ENCODE measurements around the gene ATF7IP2. TPM values are rescaled to one million over a fixed set of nuclear protein-coding genes. Genes with fewer than 3 reads are reported as not detected.
"Not testable (repeated sequence)": the region's sequence is repeated elsewhere in the genome, so short reads cannot be mapped to it uniquely, and the experiment has no call there.

Gene ATF7IP2
- total RNA-seq, 1 experiment from 2014 or later = not detected

GRCh38 chr16:10408824-10409381, 23.0 kb downstream of the ATF7IP2 start:
- Histone ChIP-seq H3K4me1 (no peaks in the 10 kb centered on the region), H3K4me3 (no peak overlapping the region), H3K9me3 (replicated peaks) (no peaks in the 10 kb centered on the region), H3K27me3 (no peaks in the 10 kb centered on the region), H3K36me3 (no peaks in the 10 kb centered on the region), H3K27ac (no peak overlapping the region)
- DNase-seq = no peak

GRCh38 chr16:10409713-10410112, 23.9 kb downstream of the ATF7IP2 start:
- H3K9me3 ChIP-seq (replicated peaks); H3K4me1 ChIP-seq; H3K36me3 ChIP-seq; DNase-seq; H3K27me3 ChIP-seq; H3K4me3 ChIP-seq; H3K27ac ChIP-seq: not testable (repeated sequence)

DNA sequence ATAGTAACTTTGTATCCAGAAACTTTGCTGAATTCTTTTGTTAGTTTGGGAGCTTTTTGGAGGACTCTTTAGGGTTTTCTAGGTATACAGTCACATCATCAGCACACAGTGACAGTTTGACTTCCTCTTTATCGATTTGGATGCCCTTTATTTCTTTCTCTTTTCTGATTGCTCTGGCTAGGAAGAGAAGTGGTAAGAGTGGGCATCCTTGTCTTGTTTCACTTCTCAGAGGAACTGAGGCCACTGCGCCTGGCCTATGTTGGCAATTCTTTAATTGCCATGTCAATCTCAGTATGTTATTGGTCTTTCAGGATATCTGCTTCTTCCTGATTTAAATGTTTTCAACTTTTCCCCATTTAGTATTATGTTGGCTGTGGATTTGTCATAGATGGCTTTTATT, 24.6 kb downstream of the ATF7IP2 start:
- H3K27me3 ChIP-seq = no peaks in the 10 kb centered on the region
- H3K36me3 ChIP-seq = no peaks in the 10 kb centered on the region
- no peak for DNase-seq
- no peak overlapping the region for H3K4me3 ChIP-seq
- H3K27ac ChIP-seq = no peak overlapping the region
- no peaks in the 10 kb centered on the region for H3K4me1 ChIP-seq
- H3K9me3 ChIP-seq (replicated peaks) = no peaks in the 10 kb centered on the region

- H3K9me3 ChIP-seq (replicated peaks) = no peaks in the 10 kb centered on the region
- DNase-seq = no peak
- no peaks in the 10 kb centered on the region for H3K36me3 ChIP-seq
- H3K27me3 ChIP-seq = no peaks in the 10 kb centered on the region
- H3K4me3 ChIP-seq = no peak overlapping the region
- H3K4me1 ChIP-seq = no peaks in the 10 kb centered on the region
- H3K27ac ChIP-seq = no peak overlapping the region
These were observed 27.2 kb downstream of the ATF7IP2 start for GRCh38 chr16:10412935-10413601.

DNA sequence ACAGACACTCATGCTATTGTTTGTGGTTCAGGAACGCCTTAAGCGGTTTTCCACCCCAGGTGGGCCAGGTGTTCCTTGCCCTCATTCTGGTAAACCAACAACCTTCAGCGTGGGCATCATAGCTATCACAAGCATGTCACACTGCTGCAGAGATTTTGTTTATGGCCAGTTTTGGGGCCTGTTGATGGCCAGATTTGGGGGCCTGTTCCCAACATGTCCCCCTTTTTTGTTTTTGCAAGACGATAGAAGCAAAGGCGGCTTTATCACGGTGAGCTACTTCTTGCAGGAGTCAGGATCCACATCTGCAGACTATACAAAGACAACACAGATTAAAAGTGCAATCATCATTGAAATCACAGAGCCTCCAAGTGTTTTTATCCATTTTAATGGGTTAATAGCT, 32.3 kb downstream of the ATF7IP2 start:
- not testable (repeated sequence) for H3K36me3 ChIP-seq; H3K4me1 ChIP-seq; DNase-seq; H3K27ac ChIP-seq; H3K9me3 ChIP-seq (replicated peaks); H3K4me3 ChIP-seq; H3K27me3 ChIP-seq

GRCh38 chr16:10419701-10420100, 33.8 kb downstream of the ATF7IP2 start:
- H3K4me1 ChIP-seq = no peaks in the 10 kb centered on the region
- DNase-seq = no peak
- H3K36me3 ChIP-seq = no peaks in the 10 kb centered on the region
- H3K27me3 ChIP-seq = no peaks in the 10 kb centered on the region
- no peak overlapping the region for H3K27ac ChIP-seq
- no peak overlapping the region for H3K4me3 ChIP-seq
- H3K9me3 ChIP-seq (replicated peaks) = no peaks in the 10 kb centered on the region

DNA sequence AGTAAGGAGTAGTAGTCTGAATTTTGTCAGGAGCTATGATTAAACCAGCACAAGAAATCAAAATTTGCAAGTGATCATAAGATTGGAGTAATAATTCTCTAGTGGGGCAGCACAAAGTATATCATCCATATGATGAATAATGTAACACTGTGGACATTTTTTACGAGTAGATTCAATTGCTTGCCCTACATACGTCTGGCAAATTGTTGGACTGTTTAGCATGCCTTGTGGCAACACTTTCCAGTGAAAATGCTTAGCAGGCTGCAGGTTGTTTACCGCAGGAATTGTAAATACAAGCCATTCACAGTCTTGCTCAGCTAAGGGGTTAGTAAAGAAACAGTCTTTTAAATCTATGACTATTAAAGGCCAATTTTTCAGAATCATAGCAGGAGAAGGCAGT, 35.7 kb downstream of the ATF7IP2 start:
- H3K27ac ChIP-seq = no peak overlapping the region
- H3K4me3 ChIP-seq = no peak overlapping the region
- DNase-seq = no peak
- no peaks in the 10 kb centered on the region for H3K36me3 ChIP-seq
- no peaks in the 10 kb centered on the region for H3K27me3 ChIP-seq
- no peaks in the 10 kb centered on the region for H3K4me1 ChIP-seq
- no peaks in the 10 kb centered on the region for H3K9me3 ChIP-seq (replicated peaks)

DNA sequence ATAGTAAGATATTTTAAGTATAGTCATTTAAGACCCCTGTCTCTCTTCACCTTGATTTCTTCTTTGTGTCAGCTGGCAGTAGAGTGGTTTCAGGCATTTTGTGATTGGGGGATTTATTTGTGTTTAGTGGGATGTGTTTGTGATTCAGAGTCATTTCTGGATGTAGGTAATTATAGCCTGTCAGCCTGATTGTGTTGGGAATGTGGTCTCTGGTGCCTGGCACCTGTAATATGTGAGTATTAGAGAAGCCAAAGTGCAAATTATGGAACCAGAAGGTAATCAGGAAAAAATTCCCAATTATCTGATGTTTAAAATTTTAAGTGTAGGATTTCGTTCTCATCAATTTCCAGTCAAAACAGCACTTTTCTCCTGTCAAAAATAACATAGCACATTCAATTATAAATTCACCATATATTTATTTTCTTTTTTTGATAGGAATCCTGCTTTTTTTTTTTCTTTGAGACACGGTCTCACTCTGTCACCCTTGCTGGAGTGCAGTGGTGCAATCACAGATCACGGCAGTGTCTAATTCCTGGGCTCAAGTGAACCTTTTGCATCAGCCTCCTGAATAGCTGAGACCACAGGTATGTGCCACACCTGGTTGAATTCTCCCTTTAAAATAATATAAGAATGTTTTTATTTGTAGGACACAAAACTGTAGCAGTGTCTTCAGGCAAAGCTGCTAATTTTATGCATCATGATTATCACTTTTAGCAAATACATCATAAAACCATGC, 42.7 kb downstream of the ATF7IP2 start:
- H3K4me3 ChIP-seq = no peak overlapping the region
- H3K27me3 ChIP-seq = no peaks in the 10 kb centered on the region
- H3K4me1 ChIP-seq = no peaks in the 10 kb centered on the region
- no peaks in the 10 kb centered on the region for H3K9me3 ChIP-seq (replicated peaks)
- DNase-seq = no peak
- H3K27ac ChIP-seq = no peak overlapping the region
- no peaks in the 10 kb centered on the region for H3K36me3 ChIP-seq

- not testable (repeated sequence) for DNase-seq; H3K27me3 ChIP-seq; H3K36me3 ChIP-seq; H3K27ac ChIP-seq; H3K4me3 ChIP-seq; H3K9me3 ChIP-seq (replicated peaks); H3K4me1 ChIP-seq
These were observed 43.6 kb downstream of the ATF7IP2 start for GRCh38 chr16:10429299-10429969.

- Histone ChIP-seq H3K4me3 (no peak overlapping the region), H3K27me3 (no peaks in the 10 kb centered on the region), H3K9me3 (replicated peaks) (no peaks in the 10 kb centered on the region), H3K36me3 (no peaks in the 10 kb centered on the region), H3K27ac (no peak overlapping the region), H3K4me1 (no peaks in the 10 kb centered on the region)
- no peak for DNase-seq
These were observed 55.9 kb downstream of the ATF7IP2 start for GRCh38 chr16:10441726-10442125.

GRCh38 chr16:10447289-10447688, 61.4 kb downstream of the ATF7IP2 start:
- DNase-seq = no peak
- H3K27ac ChIP-seq = no peak overlapping the region

GRCh38 chr16:10452208-10453158, 66.6 kb downstream of the ATF7IP2 start:
- H3K4me3 ChIP-seq; H3K9me3 ChIP-seq (replicated peaks); DNase-seq; H3K27ac ChIP-seq; H3K36me3 ChIP-seq; H3K27me3 ChIP-seq; H3K4me1 ChIP-seq: not testable (repeated sequence)

More at GRCh38 chr16:10447289-10447688, 61.4 kb downstream of the ATF7IP2 start:
- Histone ChIP-seq H3K4me1 (no peaks in the 10 kb centered on the region), H3K36me3 (no peaks in the 10 kb centered on the region), H3K9me3 (replicated peaks) (no peaks in the 10 kb centered on the region), H3K27me3 (no peaks in the 10 kb centered on the region), H3K4me3 (no peak overlapping the region)

GRCh38 chr16:10453159-10453510, 67.3 kb downstream of the ATF7IP2 start:
- no peak overlapping the region for H3K27ac ChIP-seq
- H3K4me1 ChIP-seq = no peaks in the 10 kb centered on the region
- no peak overlapping the region for H3K4me3 ChIP-seq
- H3K9me3 ChIP-seq (replicated peaks) = 0 out of 2 replicates have a peak, but pooled peaks cover 2% of the 10 kb centered on the region
- DNase-seq = no peak
- no peaks in the 10 kb centered on the region for H3K27me3 ChIP-seq
- no peaks in the 10 kb centered on the region for H3K36me3 ChIP-seq

- H3K27ac ChIP-seq = no peak overlapping the region
- H3K36me3 ChIP-seq = no peaks in the 10 kb centered on the region
- no peaks in the 10 kb centered on the region for H3K9me3 ChIP-seq (replicated peaks)
- H3K27me3 ChIP-seq = no peaks in the 10 kb centered on the region
- H3K4me1 ChIP-seq = no peaks in the 10 kb centered on the region
- no peak for DNase-seq
- H3K4me3 ChIP-seq = no peak overlapping the region
These were observed 80.0 kb downstream of the ATF7IP2 start for GRCh38 chr16:10465821-10466220.

All from SJCRH30 (cell line).